GM21529 (cell line): ENCODE data around the gene ABCA12.

ENCODE experiments used
- ATAC-seq: cut with Tn5 transposase; IDR thresholded peaks from one replicate; pipeline ENCODE4 v1.9.1; 2021; ENCODE audit not compliant: unreplicated experiment

ABCA12 gene

DNA sequence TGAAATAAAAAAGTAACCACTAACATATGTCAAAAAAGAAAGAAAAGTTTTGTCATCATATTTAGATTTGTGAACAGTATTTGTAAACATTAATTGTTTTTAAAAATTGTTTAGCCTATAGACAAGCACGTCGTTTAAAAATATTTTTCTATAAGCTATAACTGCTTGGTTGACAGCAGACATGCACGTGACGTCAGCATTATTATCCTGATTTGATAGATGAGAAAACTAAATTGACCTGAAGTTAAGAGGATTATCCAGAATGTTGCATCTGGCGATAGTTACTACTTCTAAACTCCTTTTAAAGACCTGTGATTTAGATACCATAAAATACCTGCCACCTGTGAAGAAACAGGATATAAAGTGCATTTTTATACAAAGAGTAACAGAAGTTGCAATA is 172.0 kb downstream of the ABCA12 start:
- no peak for ATAC-seq

- ATAC-seq: no peak
Observed at GRCh38 chr2:214960677-214961076, 177.7 kb downstream of the ABCA12 start.

- peak; percentile 47 for ATAC-seq
Observed at GRCh38 chr2:214946949-214947348, 191.5 kb downstream of the ABCA12 start.

DNA sequence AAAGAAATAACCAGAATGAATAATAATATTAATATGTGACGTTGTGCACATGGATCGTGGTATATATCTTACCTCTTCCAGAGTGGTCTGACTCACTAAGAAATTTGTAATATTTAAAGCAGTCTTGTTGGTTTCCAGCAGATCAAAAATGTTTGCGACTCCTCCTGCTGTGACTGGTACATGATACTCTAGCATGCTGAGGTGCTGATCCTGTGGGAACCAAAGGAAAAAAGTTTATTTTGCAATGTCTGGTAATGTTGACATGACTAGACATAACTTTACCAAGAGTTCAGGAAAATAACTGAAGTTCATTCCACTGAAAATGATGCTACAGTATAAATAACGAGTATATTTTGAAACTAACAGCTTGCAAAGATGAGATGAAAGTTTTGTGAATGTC is 204.4 kb downstream of the ABCA12 start:
- ATAC-seq: no peak

- no peak for ATAC-seq
Observed at GRCh38 chr2:214904634-214905033, 233.8 kb downstream of the ABCA12 start.

DNA sequence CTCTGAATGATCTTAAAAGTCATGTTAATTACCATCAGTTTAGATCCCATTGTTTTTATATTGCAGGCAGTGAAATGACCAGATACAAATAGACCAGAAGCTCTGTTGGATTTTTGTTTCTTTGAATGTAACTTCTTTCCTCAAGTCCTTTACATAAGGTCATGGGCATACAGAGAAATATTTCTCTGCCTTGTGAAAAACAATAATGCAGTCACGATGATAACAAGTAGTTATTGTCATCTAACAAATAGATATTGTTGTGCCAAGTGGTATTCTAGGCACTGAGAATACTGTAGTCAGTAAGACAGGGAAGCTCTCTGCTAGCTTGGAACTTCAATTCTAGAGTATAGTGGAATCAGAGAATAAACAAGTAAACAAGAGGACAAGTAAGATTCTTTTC is 234.2 kb downstream of the ABCA12 start:
- no peak for ATAC-seq

DNA sequence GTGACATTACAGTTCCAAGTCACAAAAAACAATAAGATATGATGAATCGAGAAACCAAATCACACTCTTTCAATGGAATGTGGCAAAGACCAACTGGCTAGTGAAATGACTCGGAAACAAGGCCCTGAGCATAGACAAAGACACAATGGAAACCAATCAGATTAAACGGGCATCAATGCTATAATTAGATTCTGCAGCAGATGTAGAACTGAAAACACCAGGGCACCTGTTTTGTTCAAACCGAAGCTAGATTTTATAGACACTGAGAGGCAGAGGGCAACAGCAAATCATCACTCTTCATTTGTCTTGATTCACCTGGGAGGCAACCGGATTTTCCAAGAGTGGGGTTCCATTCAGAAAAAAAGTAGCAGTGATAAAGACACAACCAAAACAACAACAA is 236.1 kb downstream of the ABCA12 start:
- ATAC-seq: no peak

DNA sequence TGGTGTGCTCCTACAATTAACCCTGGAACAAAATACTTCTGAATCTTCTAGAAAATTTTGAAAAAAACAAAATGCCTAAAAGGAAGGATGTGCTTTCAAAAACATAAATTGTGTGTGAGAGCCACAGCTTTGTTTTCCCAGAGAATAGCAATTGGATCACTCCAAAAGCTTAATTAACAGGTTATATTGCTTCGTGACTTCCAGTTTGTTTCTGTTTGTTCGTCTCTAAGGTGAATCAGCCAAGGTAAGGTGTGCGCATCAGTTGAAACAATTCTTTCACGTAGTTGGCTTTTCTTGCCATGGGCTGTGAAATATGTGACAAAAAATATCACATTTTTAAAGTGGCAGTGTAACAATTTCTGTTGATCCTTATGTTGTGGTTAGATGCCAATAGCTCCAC is 238.7 kb downstream of the ABCA12 start:
- ATAC-seq: no peak

DNA sequence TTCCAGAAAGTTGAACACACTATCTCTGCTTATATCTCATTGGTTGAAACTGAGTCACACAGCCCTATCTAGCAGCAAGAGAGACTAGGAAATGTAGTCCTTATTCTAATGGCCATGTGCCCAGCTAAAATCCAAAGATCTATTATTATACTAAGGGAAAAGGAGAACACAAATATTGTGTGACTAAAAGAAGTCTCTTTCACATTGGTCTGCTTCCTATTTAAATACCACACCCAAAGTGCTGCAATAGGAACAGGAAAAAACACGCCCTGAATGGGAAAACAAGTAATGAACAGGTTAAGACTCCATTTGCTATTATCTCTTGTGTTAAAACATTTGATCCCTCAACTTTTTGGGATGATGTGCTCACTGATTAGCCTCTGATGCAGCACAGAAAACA is 242.2 kb downstream of the ABCA12 start:
- ATAC-seq: no peak

DNA sequence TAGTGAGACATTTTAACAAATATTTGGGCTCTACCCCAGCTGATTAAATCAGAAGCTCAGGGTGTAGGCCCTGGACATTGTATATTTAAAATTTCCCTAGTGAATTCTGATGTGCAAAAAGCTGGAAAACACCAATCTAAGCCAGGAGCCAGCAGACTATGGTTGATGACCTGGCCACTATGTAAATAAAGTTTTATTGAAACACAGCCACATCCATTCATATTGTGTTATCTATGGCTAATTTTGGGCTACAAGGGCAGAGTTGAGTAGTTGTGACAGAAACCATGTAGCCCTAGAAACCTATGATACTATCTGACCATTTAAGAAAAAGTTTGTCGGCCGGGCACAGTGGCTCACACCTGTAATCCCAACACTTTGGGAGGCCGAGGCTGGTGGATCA is 243.0 kb downstream of the ABCA12 start:
- no peak for ATAC-seq

- no peak for ATAC-seq
Observed at GRCh38 chr2:214889301-214889700, 249.1 kb downstream of the ABCA12 start.

- ATAC-seq: no peak
Observed at GRCh38 chr2:214881647-214882202, 256.7 kb downstream of the ABCA12 start.
